HG02678 (cell line): ENCODE measurements around the gene DRAXIN.

ENCODE experiments used
- ATAC-seq: cut with Tn5 transposase; IDR thresholded peaks from one replicate; pipeline ENCODE4 v1.9.1; 2021; ENCODE audit warnings: mild to moderate bottlenecking, moderate library complexity; ENCODE audit not compliant: unreplicated experiment

Gene DRAXIN

GRCh38 chr1:11735531-11735853 is 44.0 kb downstream of the DRAXIN start:
- ATAC-seq = no peak

GRCh38 chr1:11735854-11736745 is 44.6 kb downstream of the DRAXIN start, which contains the start of gene AGTRAP:
Gene AGTRAP (plus strand): TSS chr1:11736136. CDS start chr1:11736209, 73 bp downstream.
- peak; percentile 52 for ATAC-seq

GRCh38 chr1:11736746-11737639 is 45.5 kb downstream of the DRAXIN start:
- ATAC-seq = no peak

- ATAC-seq = no peak
Observed at GRCh38 chr1:11738096-11738495, 46.6 kb downstream of the DRAXIN start.

GRCh38 chr1:11738783-11739182 is 47.3 kb downstream of the DRAXIN start:
- ATAC-seq = no peak

- no peak for ATAC-seq
Observed at GRCh38 chr1:11740258-11741192, 49.0 kb downstream of the DRAXIN start.

GRCh38 chr1:11741482-11741881 is 50.0 kb downstream of the DRAXIN start:
- no peak for ATAC-seq

- no peak for ATAC-seq
Observed at GRCh38 chr1:11741919-11742558, 50.5 kb downstream of the DRAXIN start.

- ATAC-seq = no peak
Observed at GRCh38 chr1:11744287-11744686, 52.8 kb downstream of the DRAXIN start.

GRCh38 chr1:11746092-11746491 is 54.6 kb downstream of the DRAXIN start:
- no peak for ATAC-seq

- no peak for ATAC-seq
Observed at GRCh38 chr1:11746795-11747487, 55.4 kb downstream of the DRAXIN start.

- no peak for ATAC-seq
Observed at GRCh38 chr1:11748294-11749202, 57.0 kb downstream of the DRAXIN start.

GRCh38 chr1:11749203-11749689 is 57.7 kb downstream of the DRAXIN start:
- no peak for ATAC-seq

GRCh38 chr1:11749996-11750395 is 58.5 kb downstream of the DRAXIN start:
- no peak for ATAC-seq

- ATAC-seq = no peak
Observed at GRCh38 chr1:11751087-11751486, 59.6 kb downstream of the DRAXIN start.

- no peak for ATAC-seq
Observed at GRCh38 chr1:11752359-11753088, 61.0 kb downstream of the DRAXIN start.

- ATAC-seq = no peak
Observed at GRCh38 chr1:11753555-11754208, 62.2 kb downstream of the DRAXIN start.
